GM12878 (cell line): ENCODE results near the gene SLX4IP. TPM values are rescaled to one million over a fixed set of nuclear protein-coding genes. Genes with fewer than 3 reads are reported as not detected.

Experiments used
- ATAC-seq: fragments of 200-7000 bp; cut with Tn5 transposase; 3 replicates; pipeline ENCODE4 v1.9.1; 2020; ENCODE audit warnings: mild to moderate bottlenecking, moderate library complexity
- BruUV-seq: library from RNA; stranded (reverse); fragments of 400-500 nt; replicated peaks from 2 replicates; lab custom pipeline; 2021; lab: Mats Ljungman, UMichigan
- CTCF ChIA-PET: fragments of 300-600 bp; sonication (Branson Sonifier 250); formaldehyde crosslinking; extraction: SDS; loops from one replicate; lab custom pipeline; 2021; ENCODE audit warnings: inconsistent platforms; lab: Yijun Ruan, JAX
- POLR2A ChIA-PET: fragments of 350-600 bp; formaldehyde crosslinking; extraction: SDS; loops from one replicate; lab custom pipeline; 2021; ENCODE audit warnings: inconsistent platforms; lab: Charles Lee
- RAD21 ChIA-PET: fragments of 300-600 bp; sonication (Branson Sonifier 250); formaldehyde crosslinking; loops from one replicate; lab custom pipeline; 2023; ENCODE audit warnings: antibody characterized with exemption; ENCODE audit not compliant: unreplicated experiment; lab: Charles Lee
- SMC1A ChIA-PET: fragments of 300-600 bp; sonication (Branson Sonifier 250); formaldehyde crosslinking; loops from one replicate; lab custom pipeline; 2023; ENCODE audit not compliant: unreplicated experiment, uncharacterized antibody; lab: Charles Lee
- DNase-seq: peaks from one replicate; pipeline ENCODE4 v3.0.0-alpha.2; 2011; ENCODE audit warnings: low read depth, low spot score
- FAIRE-seq: peaks from 3 replicates; lab custom pipeline; 2011; peaks lifted over from hg19 to GRCh38; lab: Jason Lieb, UNC
- H2AFZ ChIP-seq: 2 replicates; pipeline ENCODE4 v1.6.0; 2011; ENCODE audit warnings: low read depth, low read length, control low read depth; ENCODE audit not compliant: control insufficient read depth
- H3K27ac ChIP-seq: 2 replicates; pipeline ENCODE4 v1.5.1; 2011; ENCODE audit warnings: control low read depth; ENCODE audit not compliant: control insufficient read depth, insufficient read depth
- H3K27me3 ChIP-seq, 2 experiments: replicated peaks in 1 of 2; 2 replicates each; pipeline versions ENCODE4 v1.6.0 to v1.6.1; 2011; ENCODE audit warnings: low read length in 1 of 2; ENCODE audit not compliant: control insufficient read depth in 2 of 2, insufficient read depth in 2 of 2
- H3K36me3 ChIP-seq, 2 experiments: 2 replicates each; pipeline ENCODE4 v1.5.1; 2011; ENCODE audit warnings: low read length in 1 of 2; ENCODE audit not compliant: control insufficient read depth in 2 of 2, insufficient read depth in 2 of 2
- H3K4me1 ChIP-seq: 2 replicates; pipeline ENCODE4 v1.6.1; 2011; ENCODE audit warnings: mild to moderate bottlenecking, low read length, moderate library complexity, mixed read lengths; ENCODE audit not compliant: control insufficient read depth, insufficient read depth
- H3K4me2 ChIP-seq: 2 replicates; pipeline ENCODE4 v1.6.0; 2011; ENCODE audit warnings: control low read depth; ENCODE audit not compliant: control insufficient read depth, insufficient read depth
- H3K4me3 ChIP-seq: fragments of 200-600 bp; sonication (generic); 2 replicates; pipeline ENCODE4 v1.5.1; 2016
- H3K79me2 ChIP-seq: 2 replicates; pipeline ENCODE4 v1.6.0; 2011; ENCODE audit warnings: low read length; ENCODE audit not compliant: control insufficient read depth, insufficient read depth
- H3K9ac ChIP-seq: 2 replicates; pipeline ENCODE4 v1.8.0; 2011; ENCODE audit warnings: low read length, control low read depth, mixed read lengths; ENCODE audit not compliant: control insufficient read depth, insufficient read depth
- H3K9me3 ChIP-seq: replicated peaks from 3 replicates; pipeline ENCODE4 v1.5.1; 2011; ENCODE audit warnings: mild to moderate bottlenecking, low read length; ENCODE audit not compliant: control insufficient read depth, insufficient read depth
- H4K20me1 ChIP-seq: 2 replicates; pipeline ENCODE4 v1.6.0; 2011; ENCODE audit not compliant: control insufficient read depth, insufficient read depth
- CBFB ChIP-seq: IDR thresholded peaks from 2 replicates; pipeline ENCODE4 v1.6.1; 2016; ENCODE audit warnings: antibody characterized with exemption, low read depth
- CEBPB ChIP-seq, 2 experiments: fragments of 150-350 bp in 1 of 2; IDR thresholded peaks; 2 replicates each; pipeline ENCODE4 v1.6.1; 2012 to 2014; ENCODE audit warnings: low read depth in 2 of 2, low read length in 2 of 2, borderline replicate concordance in 1 of 2, inconsistent platforms in 1 of 2
- CHD2 ChIP-seq: IDR thresholded peaks from 2 replicates; pipeline ENCODE4 v1.6.1; 2011; ENCODE audit warnings: low read depth, low read length, improper control_type of control experiment, borderline replicate concordance
- CREB1 ChIP-seq: IDR thresholded peaks from 2 replicates; pipeline ENCODE4 v1.6.1; 2012; ENCODE audit warnings: low read depth, mild to moderate bottlenecking, inconsistent platforms
- HSF1 ChIP-seq: fragments of 150-350 bp; IDR thresholded peaks from 2 replicates; pipeline ENCODE4 v1.6.1; 2014; ENCODE audit warnings: mild to moderate bottlenecking, low read depth, low read length
- KDM1A ChIP-seq: fragments of 200-600 bp; sonication (generic); IDR thresholded peaks from 2 replicates; pipeline ENCODE4 v1.6.1; 2016; ENCODE audit warnings: borderline replicate concordance
- KLF5 ChIP-seq: fragments of 450-650 bp; IDR thresholded peaks from 2 replicates; pipeline ENCODE4 v1.6.1; 2014; ENCODE audit warnings: mild to moderate bottlenecking; ENCODE audit not compliant: partially characterized antibody
- MEF2A ChIP-seq: IDR thresholded peaks from 2 replicates; pipeline ENCODE4 v1.6.1; 2011; ENCODE audit warnings: low read depth, mild to moderate bottlenecking, low read length, moderate library complexity; ENCODE audit not compliant: insufficient read depth
- RAD21 ChIP-seq: IDR thresholded peaks from 2 replicates; pipeline ENCODE4 v1.6.1; 2011; ENCODE audit warnings: mild to moderate bottlenecking, low read depth, low read length, moderate library complexity; ENCODE audit not compliant: insufficient read depth
- SMARCA5 ChIP-seq: fragments of 450-650 bp; IDR thresholded peaks from 2 replicates; pipeline ENCODE4 v1.6.1; 2017; ENCODE audit warnings: mild to moderate bottlenecking
- TARDBP ChIP-seq: IDR thresholded peaks from 2 replicates; pipeline ENCODE4 v1.6.1; 2016; ENCODE audit warnings: borderline replicate concordance
- YBX1 ChIP-seq: fragments of 450-650 bp; IDR thresholded peaks from 2 replicates; pipeline ENCODE4 v1.6.1; 2016; ENCODE audit warnings: antibody characterized with exemption
- WGBS: methylation state at CpG from one replicate; pipeline ENCODE4 v1.1.6; 2016; ENCODE audit warnings: low lambda C conversion rate; ENCODE audit not compliant: insufficient replicate concordance, insufficient coverage; ENCODE audit errors: missing lambda C conversion rate; 5-methylcytosine and 5-hydroxymethylcytosine counted together
- in situ Hi-C: fragments of 300-500 bp; cut with MboI; formaldehyde crosslinking; loops from 9 replicates; pipeline ENCODE4 v1.14.3; 2018; ENCODE audit warnings: mixed read lengths
- intact Hi-C: fragments of 100-400 bp; cut with micrococcal nuclease; formaldehyde crosslinking; loops from one replicate; pipeline ENCODE4 v1.14.2; 2022; ENCODE audit not compliant: unreplicated experiment
- polyA plus RNA-seq, 11 experiments: library from polyadenylated mRNA; depleted of rRNA in 4 of 11; unstranded in 6 of 11; stranded (reverse) in 5 of 11; fragments of >200 nt; fragmentation: Nextera tagmentation in 4 of 11; fragmentation: Illumina TruSeq in 1 of 11; extraction: Ambion mirVana in 4 of 11; extraction: Trizol in 1 of 11; gene quantifications; 1 replicate in 1 of 11; 2 replicates in 10 of 11; pipeline versions ENCODE4 v1.2.1 to v1.2.3, GENCODE V29; 2011 to 2016; ENCODE audit warnings: inconsistent platforms in 2 of 11, missing spikeins in 2 of 11, low read depth in 1 of 11
- total RNA-seq, 4 experiments: library from RNA; depleted of rRNA in 3 of 4; stranded (reverse); fragments of >200 nt in 3 of 4; fragmentation: Illumina TruSeq in 1 of 4; extraction: Trizol in 1 of 4; gene quantifications; 2 replicates each; pipeline versions ENCODE4 v1.2.1 to v1.2.3, GENCODE V29; 2013 to 2021

The SLX4IP gene
- total and polyA plus RNA-seq, 10 of the 15 experiments (the other 5 are each of a cell fraction or from before 2014, with no cell fraction given) = 2.2 to 11.0 (median 6.3) TPM

- ChIA-PET RAD21 (no interaction called here), SMC1A (interaction anchor here (1.4 kb wide), 1 partner anchor 17 kb away, joined by 5 read pairs; no protein-coding TSS in a partner anchor), POLR2A (no interaction called here)
- Histone ChIP-seq H4K20me1 (no peaks in the 10 kb centered on the region), H3K36me3 (peaks cover 0 to 3% of the 10 kb centered on the region in 2 experiments; a peak in 2 of 4 replicates), H2AFZ (no peak overlapping the region), H3K27me3 (no peaks in the 10 kb centered on the region), H3K4me3 (no peak overlapping the region), H3K9me3 (no peaks in the 10 kb centered on the region), H3K4me2 (no peak overlapping the region), H3K4me1 (no peaks in the 10 kb centered on the region)
- FAIRE-seq = no peak
- no peak for DNase-seq
- no peak for ATAC-seq
- no TSS peak for BruUV-seq
- intact Hi-C loops = no loop called here
- TF ChIP-seq MEF2A (no peak), KLF5 (no peak), HSF1 (no peak), SMARCA5 (no peak), CBFB (no peak), KDM1A (no peak), RAD21 (no peak), CEBPB (IDR thresholded peaks at IDR 0.05; ENCODE audit: borderline replicate concordance in 1 of 2, low read depth in 2 of 2, low read length in 2 of 2) (no peak), CHD2 (no peak), TARDBP (no peak), CREB1 (no peak), YBX1 (no peak)
- TF ChIP-seq, all 136 proteins: peak for 0
- no peak overlapping the region for H3K9ac ChIP-seq
- in situ Hi-C loops = no loop called here
- no peaks in the 10 kb centered on the region for H3K79me2 ChIP-seq
- H3K27ac ChIP-seq = no peak overlapping the region
- CTCF ChIA-PET = no interaction called here
- WGBS = 85% methylated on average over 13 of the region's 13 CpGs
Observed at GRCh38 chr20:10632721-10633509, 197.8 kb downstream of the SLX4IP start.
